ENCODE results near the gene MAP4K4.

- TF ChIP-seq CTCF (conservative IDR thresholded peaks at IDR 0.05; ENCODE audit: low read depth, low read length) (no peak), EZH2 (IDR thresholded peaks at IDR 0.05; ENCODE audit: low read length, unreplicated experiment) (no peak)
Measured at GRCh38 chr2:101754618-101755017, 57.1 kb downstream of the MAP4K4 start.

All from PC-3 (cell line).